Measurements from ENCODE around the gene NDUFA11.

Gene NDUFA11

GRCh38 chr19:5908773-5909442 is 5.3 kb upstream of the NDUFA11 start:
- DNase-seq (ENCODE audit: low spot score): no peak

GRCh38 chr19:5907241-5907640 is 3.7 kb upstream of the NDUFA11 start:
- DNase-seq (ENCODE audit: low spot score): no peak

GRCh38 chr19:5905114-5905778 is 1.7 kb upstream of the NDUFA11 start:
- DNase-seq (ENCODE audit: low spot score): no peak

- peak; percentile 99 for DNase-seq (ENCODE audit: low spot score)
Observed at GRCh38 chr19:5904352-5905113, 943 bp upstream of the NDUFA11 start, which contains the start of gene VMAC. TSS of gene VMAC (plus strand) at chr19:5904872. CDS start at chr19:5904891, 19 bp downstream.

- DNase-seq (ENCODE audit: low spot score): no peak
Observed at GRCh38 chr19:5903056-5903623, 450 bp downstream of the NDUFA11 start.

GRCh38 chr19:5900976-5901375 is 2.6 kb downstream of the NDUFA11 start:
- no peak for DNase-seq (ENCODE audit: low spot score)

- DNase-seq (ENCODE audit: low spot score): no peak
Observed at GRCh38 chr19:5899728-5900526, 3.7 kb downstream of the NDUFA11 start.

GRCh38 chr19:5897189-5897969 is 6.2 kb downstream of the NDUFA11 start:
- DNase-seq (ENCODE audit: low spot score): no peak

- no peak for DNase-seq (ENCODE audit: low spot score)
Observed at GRCh38 chr19:5896365-5897076, 7.1 kb downstream of the NDUFA11 start.

GRCh38 chr19:5895890-5896289 is 7.7 kb downstream of the NDUFA11 start:
- DNase-seq (ENCODE audit: low spot score): no peak

- DNase-seq (ENCODE audit: low spot score): no peak
Observed at GRCh38 chr19:5895409-5895808, 8.2 kb downstream of the NDUFA11 start.

- no peak for DNase-seq (ENCODE audit: low spot score)
Observed at GRCh38 chr19:5894704-5895349, 8.8 kb downstream of the NDUFA11 start.

- DNase-seq (ENCODE audit: low spot score): no peak
Observed at GRCh38 chr19:5893907-5894703, 9.5 kb downstream of the NDUFA11 start.

- no peak for DNase-seq (ENCODE audit: low spot score)
Observed at GRCh38 chr19:5893296-5893903, 10.2 kb downstream of the NDUFA11 start.

GRCh38 chr19:5892772-5893275 is 10.8 kb downstream of the NDUFA11 start:
- DNase-seq (ENCODE audit: low spot score): no peak

GRCh38 chr19:5891938-5892771 is 11.4 kb downstream of the NDUFA11 start:
- DNase-seq (ENCODE audit: low spot score): peak; percentile 80

- peak; percentile 46 for DNase-seq (ENCODE audit: low spot score)
Observed at GRCh38 chr19:5891572-5891937, 12.0 kb downstream of the NDUFA11 start.

All from ecto neural progenitor cell (in vitro differentiated cells).